Skin epidermis (tissue), 12 donors: ENCODE measurements around the gene CKAP4.
A peak's percentile ranks its signal among the peaks of the same experiment; 100 is the strongest.

ENCODE experiments used
- H3K27ac ChIP-seq, 21 experiments: fragments of 200-600 bp; sonication (generic) in 11 of 21; one replicate each; pipeline ENCODE4 v1.5.0; 2020; ENCODE audit warnings: mild to moderate bottlenecking in 3 of 21, inconsistent platforms in 2 of 21, moderate library complexity in 2 of 21
- H3K4me3 ChIP-seq, 7 experiments: fragments of 200-600 bp; sonication (generic) in 2 of 7; one replicate each; pipeline ENCODE4 v1.5.0; 2020; ENCODE audit warnings: inconsistent platforms in 2 of 7, mild to moderate bottlenecking in 2 of 7, moderate library complexity in 1 of 7

The CKAP4 gene

GRCh38 chr12:106275458-106275857 is 27.6 kb upstream of the CKAP4 start:
- H3K27ac ChIP-seq, result peak overlapping the region in 1 of 21 experiments; percentile 16
- H3K4me3 ChIP-seq, result no peak overlapping the region

GRCh38 chr12:106274575-106275121 is 26.8 kb upstream of the CKAP4 start:
- no peak overlapping the region for H3K4me3 ChIP-seq
- H3K27ac ChIP-seq, result peak overlapping the region in 7 of 21 experiments; percentile 2 to 62 (median 8)

- Histone ChIP-seq H3K27ac (peak overlapping the region in 4 of 21 experiments; percentile 5 to 62 (median 13)), H3K4me3 (no peak overlapping the region)
Observed at GRCh38 chr12:106274012-106274411, 26.2 kb upstream of the CKAP4 start.

GRCh38 chr12:106273491-106273890 is 25.7 kb upstream of the CKAP4 start:
- no peak overlapping the region for H3K27ac ChIP-seq

GRCh38 chr12:106271575-106272505 is 24.0 kb upstream of the CKAP4 start:
- H3K4me3 ChIP-seq, result no peak overlapping the region
- peak overlapping the region in 8 of 21 experiments; percentile 2 to 47 (median 16) for H3K27ac ChIP-seq

More at GRCh38 chr12:106273491-106273890, 25.7 kb upstream of the CKAP4 start:
- no peak overlapping the region for H3K4me3 ChIP-seq

- H3K4me3 ChIP-seq, result no peak overlapping the region
- no peak overlapping the region for H3K27ac ChIP-seq
Observed at GRCh38 chr12:106269150-106269771, 21.4 kb upstream of the CKAP4 start.

- no peak overlapping the region for H3K27ac ChIP-seq
- H3K4me3 ChIP-seq, result no peak overlapping the region
Observed at GRCh38 chr12:106267535-106267934, 19.7 kb upstream of the CKAP4 start.

GRCh38 chr12:106265116-106265515 is 17.3 kb upstream of the CKAP4 start:
- Histone ChIP-seq H3K4me3 (no peak overlapping the region), H3K27ac (no peak overlapping the region)

GRCh38 chr12:106258935-106259334 is 11.1 kb upstream of the CKAP4 start:
- H3K4me3 ChIP-seq, result no peak overlapping the region
- no peak overlapping the region for H3K27ac ChIP-seq

GRCh38 chr12:106258226-106258625 is 10.4 kb upstream of the CKAP4 start:
- Histone ChIP-seq H3K27ac (no peak overlapping the region), H3K4me3 (no peak overlapping the region)

- no peak overlapping the region for H3K27ac ChIP-seq
Observed at GRCh38 chr12:106256524-106256923, 8.7 kb upstream of the CKAP4 start.

GRCh38 chr12:106255952-106256351 is 8.1 kb upstream of the CKAP4 start:
- H3K27ac ChIP-seq, result no peak overlapping the region
- no peak overlapping the region for H3K4me3 ChIP-seq

More at GRCh38 chr12:106256524-106256923, 8.7 kb upstream of the CKAP4 start:
- no peak overlapping the region for H3K4me3 ChIP-seq

- Histone ChIP-seq H3K27ac (no peak overlapping the region), H3K4me3 (no peak overlapping the region)
Observed at GRCh38 chr12:106255493-106255892, 7.7 kb upstream of the CKAP4 start.

GRCh38 chr12:106254724-106255123 is 6.9 kb upstream of the CKAP4 start:
- Histone ChIP-seq H3K4me3 (no peak overlapping the region), H3K27ac (no peak overlapping the region)

GRCh38 chr12:106251631-106252455 is 4.0 kb upstream of the CKAP4 start:
- no peak overlapping the region for H3K4me3 ChIP-seq
- H3K27ac ChIP-seq, result peak overlapping the region in 1 of 21 experiments; percentile 18

- Histone ChIP-seq H3K4me3 (no peak overlapping the region), H3K27ac (peak overlapping the region in 16 of 21 experiments; percentile 47 to 100 (median 98))
Observed at GRCh38 chr12:106249411-106250135, 1.8 kb upstream of the CKAP4 start.

GRCh38 chr12:106248846-106249371 is 1.1 kb upstream of the CKAP4 start:
- H3K4me3 ChIP-seq, result peak overlapping the region; percentile 55 to 96 (median 77)

GRCh38 chr12:106248312-106248845 is 559 bp upstream of the CKAP4 start:
- Histone ChIP-seq H3K27ac (peak overlapping the region; percentile 78 to 100 (median 98)), H3K4me3 (peak overlapping the region; percentile 55 to 96 (median 77))

More at GRCh38 chr12:106248846-106249371, 1.1 kb upstream of the CKAP4 start:
- peak overlapping the region; percentile 78 to 100 (median 98) for H3K27ac ChIP-seq
